SKM-1 treated with dmso at 0.1 percent for 144 hours (cell line): ENCODE measurements around the gene ATRNL1.

Experiments
- DNase-seq: peaks from one replicate; lab custom pipeline; 2025; ENCODE audit not compliant: unreplicated experiment; lab: John Stamatoyannopoulos, UW

ATRNL1 gene

GRCh38 chr10:115867305-115867704 lies 774.1 kb downstream of the ATRNL1 start:
- no peak for DNase-seq

DNA sequence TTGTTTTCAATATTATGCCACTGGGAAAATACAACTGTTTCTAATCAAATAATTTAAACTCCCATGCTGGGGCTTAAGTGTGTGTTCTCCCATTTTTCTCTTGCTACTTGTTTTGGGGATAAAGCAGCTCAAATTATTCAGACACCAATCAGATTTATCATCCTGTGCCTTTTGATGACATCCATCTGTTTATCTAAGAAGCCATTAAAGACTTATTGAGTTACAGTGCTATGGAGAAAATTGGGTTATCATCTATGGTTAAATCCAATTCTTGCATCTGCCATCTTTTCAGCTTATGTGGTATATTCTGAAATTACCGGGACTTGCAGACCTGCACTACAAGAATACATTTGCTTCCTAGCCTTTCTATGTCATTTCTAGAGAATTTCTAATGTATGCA lies 778.7 kb downstream of the ATRNL1 start:
- DNase-seq, result no peak

DNA sequence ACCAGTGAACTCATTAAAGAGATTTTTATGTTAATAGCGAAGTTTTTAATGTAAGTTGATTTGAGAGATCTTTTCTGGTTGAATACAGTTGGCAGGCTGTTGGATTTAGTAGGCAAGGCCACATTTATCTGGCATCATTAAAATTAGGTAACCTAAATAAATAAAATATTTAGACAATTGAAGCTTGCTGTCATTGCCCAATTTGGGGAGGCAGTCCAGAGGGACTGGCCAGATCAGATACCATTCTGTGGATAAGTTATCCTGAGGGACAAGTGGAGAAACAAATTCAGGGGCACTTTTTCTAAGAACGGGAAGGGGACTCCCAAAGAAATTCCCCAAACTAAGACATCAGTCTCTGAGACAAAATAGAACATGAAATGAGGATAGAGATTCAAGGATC lies 782.0 kb downstream of the ATRNL1 start:
- DNase-seq, result no peak

DNA sequence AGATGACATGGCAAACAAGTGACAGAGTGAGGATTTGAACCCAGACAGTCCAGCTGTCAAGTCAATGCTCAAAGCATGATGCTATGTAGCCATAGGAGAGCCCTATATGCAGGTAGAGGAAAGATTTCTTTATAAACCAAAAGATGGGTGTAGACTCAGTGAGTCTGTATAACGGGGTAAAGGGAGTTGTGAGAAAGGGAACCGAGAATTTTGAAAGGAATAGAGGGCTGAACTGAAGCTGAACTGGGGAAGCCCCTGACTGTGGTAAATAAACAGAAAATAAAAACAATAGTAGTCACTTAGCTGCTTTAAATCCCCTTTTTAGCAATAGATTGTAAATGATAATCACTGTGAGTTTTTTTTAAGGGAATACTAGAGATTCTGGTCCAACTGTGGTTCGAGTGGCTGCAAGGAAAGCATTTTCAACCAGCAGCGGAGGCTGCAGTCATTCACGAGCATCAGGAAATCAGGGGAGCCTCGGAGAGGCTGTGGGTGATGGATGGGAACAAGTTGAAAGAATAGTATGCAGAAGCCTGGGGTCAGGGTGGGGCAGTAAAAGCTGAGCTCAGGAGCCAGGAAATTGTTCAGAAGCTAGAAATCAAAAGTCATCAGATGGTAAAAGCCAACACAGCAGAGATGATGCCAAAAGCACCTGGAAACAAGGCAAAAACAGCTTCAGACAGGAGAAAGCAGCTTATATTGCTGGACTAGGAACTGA lies 786.4 kb downstream of the ATRNL1 start:
- DNase-seq, result no peak

DNA sequence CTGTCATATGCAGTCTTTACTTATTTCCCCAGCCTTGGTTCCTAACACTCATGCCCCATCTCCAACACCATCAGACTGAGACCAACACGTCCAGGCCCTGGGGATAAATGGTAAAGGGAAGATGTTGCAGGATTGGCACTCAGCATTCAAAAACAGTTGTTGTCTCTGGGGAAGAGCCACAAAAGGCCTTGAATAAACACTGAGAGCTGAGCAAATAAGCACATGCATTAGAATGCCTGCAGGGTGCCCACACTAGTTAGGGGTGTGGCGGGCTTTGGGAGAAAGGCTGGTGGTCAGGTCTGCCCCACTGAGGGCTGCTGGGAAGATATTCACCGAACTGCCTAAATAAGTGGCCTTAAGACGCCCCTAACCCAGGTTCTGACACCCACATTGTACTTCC lies 788.9 kb downstream of the ATRNL1 start:
- DNase-seq, result no peak

DNA sequence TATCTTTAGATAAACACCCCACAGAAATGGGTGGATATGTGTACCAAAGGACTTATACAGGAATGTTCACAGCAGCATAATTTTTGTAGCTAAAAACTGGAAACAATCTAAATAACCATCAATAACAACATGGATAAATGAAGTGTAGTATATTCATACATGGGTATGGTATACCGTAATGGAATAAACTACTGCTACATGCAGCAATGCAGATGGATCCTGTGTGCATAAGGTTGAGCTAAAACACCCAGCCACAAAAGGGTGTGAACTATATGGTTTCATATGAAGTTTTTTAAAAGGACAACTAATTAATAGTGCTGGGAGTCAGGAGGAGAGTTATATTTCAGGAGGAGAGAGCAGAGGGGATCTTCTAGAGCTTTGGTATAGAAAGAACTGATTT lies 790.2 kb downstream of the ATRNL1 start:
- DNase-seq, result no peak

- no peak for DNase-seq
Observed at GRCh38 chr10:115884331-115884730, 791.2 kb downstream of the ATRNL1 start.

DNA sequence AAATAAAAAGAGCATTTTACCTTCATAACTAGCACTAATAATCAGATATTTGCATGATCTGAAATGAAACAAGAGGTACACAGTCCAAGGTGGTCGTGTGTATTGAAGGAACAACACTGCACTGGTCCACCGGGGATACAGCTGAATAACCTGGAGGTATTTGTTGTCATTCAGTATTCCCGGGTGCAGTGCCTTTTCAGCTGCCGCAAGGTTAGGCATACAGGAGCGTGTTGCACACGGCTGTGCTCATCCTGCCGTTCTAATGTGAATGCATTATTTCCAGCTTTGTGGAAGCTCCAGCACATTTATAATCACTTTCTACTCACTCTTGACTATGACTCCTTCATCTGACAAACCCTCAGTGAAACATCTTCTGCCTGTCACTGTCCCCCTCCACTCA lies 802.0 kb downstream of the ATRNL1 start:
- DNase-seq, result no peak

- DNase-seq, result no peak
Observed at GRCh38 chr10:115898242-115898641, 805.1 kb downstream of the ATRNL1 start.

DNA sequence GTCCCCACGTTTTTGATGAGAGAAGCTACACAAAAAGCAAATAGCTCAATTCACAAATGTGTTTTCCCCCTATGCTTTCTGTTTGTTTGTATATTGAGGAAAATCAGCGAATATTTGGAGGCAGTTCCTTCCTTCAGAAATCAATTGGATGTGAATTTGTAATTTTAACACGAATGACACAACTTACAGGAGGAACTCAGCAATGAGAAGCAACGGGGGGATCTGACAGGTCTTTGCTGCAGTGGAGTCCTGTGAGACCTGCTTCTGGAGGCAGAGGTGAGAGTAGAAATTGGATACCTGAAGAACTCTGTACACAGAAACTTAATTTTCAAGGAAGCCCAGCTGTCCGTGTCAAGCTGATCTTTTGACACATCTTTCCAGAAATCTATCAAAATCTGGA lies 809.4 kb downstream of the ATRNL1 start:
- DNase-seq, result no peak

GRCh38 chr10:115903207-115903606 lies 810.0 kb downstream of the ATRNL1 start:
- no peak for DNase-seq

DNA sequence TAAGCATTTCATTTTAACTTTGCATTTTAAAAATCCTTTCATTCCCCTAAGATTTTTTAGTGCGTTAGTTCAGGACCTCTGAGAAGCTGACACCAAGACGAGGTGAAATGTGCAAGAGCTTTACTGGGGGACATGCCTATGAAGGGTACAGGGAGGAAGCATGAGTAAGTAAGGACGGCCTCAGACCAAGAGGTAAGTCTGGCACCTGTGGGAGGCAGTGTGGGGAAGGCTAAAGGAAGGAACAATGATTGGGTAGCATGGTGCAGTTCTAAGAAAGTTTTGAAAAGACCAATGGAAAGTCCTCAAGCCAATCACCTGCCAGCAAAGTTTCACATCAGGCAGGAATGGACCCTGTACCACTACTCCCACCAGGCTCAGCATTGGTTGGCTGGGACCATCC lies 810.7 kb downstream of the ATRNL1 start:
- DNase-seq, result no peak

- DNase-seq, result no peak
Observed at GRCh38 chr10:115909037-115909436, 815.9 kb downstream of the ATRNL1 start.

DNA sequence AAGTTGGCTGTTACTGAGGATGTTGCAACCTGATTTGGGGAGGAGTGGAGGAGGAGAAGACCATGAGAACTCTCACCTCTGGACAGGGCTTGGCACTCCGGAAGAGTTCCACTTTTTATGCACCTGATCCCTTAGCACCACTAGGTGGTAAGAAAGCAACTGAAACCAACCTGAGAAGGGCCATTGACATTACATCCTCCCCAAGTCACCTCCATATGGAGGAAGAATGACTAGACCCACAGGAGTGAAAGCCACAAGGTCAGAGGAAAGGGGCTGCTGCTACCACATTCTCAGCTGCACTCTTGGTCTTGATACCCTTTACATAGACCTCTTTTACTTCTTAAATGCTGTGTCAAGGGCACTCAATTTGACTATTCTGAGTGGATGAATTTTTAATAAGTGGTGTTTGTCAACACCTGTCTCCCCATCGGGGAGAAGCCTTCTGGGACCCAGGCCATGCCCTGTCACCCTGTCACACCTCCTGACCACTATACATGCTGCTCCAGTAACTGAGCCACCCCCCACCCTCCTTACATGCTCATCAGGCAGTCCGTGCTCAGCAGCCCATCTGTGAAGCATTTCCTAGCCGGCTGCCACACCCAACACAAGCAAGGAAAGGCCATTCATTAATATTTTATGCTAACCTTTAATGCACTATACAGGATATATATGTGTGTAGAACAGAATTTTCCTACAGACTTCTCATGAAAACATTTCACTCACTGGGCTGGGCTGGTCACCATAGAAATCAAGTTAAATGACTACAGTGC lies 817.0 kb downstream of the ATRNL1 start:
- DNase-seq, result no peak

- DNase-seq, result no peak
Observed at GRCh38 chr10:115914475-115914874, 821.3 kb downstream of the ATRNL1 start.

DNA sequence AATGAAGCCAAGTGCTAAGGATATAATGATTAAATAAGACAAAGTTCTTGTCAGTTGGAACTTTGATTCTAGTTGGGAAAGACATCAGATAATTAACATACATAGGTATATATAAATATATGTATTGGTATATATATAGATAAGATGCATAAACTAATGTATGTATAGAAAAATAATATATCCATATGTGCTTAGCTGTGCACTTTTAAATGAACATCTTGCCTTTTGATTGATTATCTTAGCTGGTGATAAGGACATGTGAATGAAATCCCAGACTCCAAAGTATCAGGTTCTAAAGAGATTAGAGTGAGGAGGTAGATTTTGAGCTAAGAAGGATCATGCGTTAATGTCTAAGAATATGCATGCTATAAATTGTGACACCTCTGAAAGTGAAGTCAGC lies 822.3 kb downstream of the ATRNL1 start:
- no peak for DNase-seq

DNA sequence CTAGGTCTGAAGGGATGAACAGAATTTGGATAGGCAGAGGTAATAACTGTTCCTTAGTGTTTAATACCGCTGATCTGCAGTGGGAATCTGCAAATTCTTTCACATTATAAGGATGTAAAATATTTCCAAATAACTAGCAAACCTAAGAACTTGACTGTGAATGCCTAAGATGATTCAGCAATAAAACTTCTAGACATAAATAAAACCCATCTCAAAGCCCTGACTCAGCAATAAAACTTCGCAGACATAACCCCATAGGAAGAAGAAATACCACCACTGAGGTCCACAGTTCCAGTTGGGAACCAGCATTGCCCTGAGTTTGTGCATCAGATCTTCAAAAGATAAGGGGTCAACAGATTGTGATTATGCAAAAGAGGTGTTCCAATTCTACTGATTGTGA lies 825.6 kb downstream of the ATRNL1 start:
- DNase-seq, result no peak

GRCh38 chr10:115921795-115922194 lies 828.6 kb downstream of the ATRNL1 start:
- no peak for DNase-seq

DNA sequence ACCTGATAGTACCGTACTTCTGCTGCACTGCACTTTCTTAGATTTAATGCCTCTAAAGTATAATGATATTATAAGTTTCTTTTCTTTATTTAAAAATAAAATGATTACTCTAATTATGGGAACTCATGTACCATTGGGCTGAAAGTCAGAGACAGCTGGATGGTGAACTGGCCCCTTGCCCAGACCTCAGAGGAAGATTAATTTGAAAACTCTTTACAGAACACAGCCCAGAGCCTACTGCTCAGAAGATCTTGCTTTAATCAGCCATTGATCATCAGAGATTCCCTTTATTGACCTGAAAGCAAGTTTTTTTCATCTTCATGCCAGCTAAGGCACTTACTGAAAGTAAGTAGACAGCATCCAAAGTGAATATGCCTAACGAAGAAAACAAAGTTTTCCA lies 838.1 kb downstream of the ATRNL1 start:
- DNase-seq, result no peak

GRCh38 chr10:115932099-115932498 lies 838.9 kb downstream of the ATRNL1 start:
- no peak for DNase-seq

GRCh38 chr10:115933098-115933497 lies 839.9 kb downstream of the ATRNL1 start:
- no peak for DNase-seq

GRCh38 chr10:115935731-115936130 lies 842.6 kb downstream of the ATRNL1 start:
- no peak for DNase-seq
